DMS153 treated with DMSO at 0.1 percent for 48 hours (cell line): Measurements from ENCODE around the gene NDUFC2.
"Not testable (repeated sequence)": the region's sequence is repeated elsewhere in the genome, so short reads cannot be mapped to it uniquely, and the experiment has no call there.

ENCODE experiments used
- DNase-seq: peaks from one replicate; lab custom pipeline; 2025; ENCODE audit not compliant: unreplicated experiment; lab: John Stamatoyannopoulos, UW

NDUFC2 gene

DNA sequence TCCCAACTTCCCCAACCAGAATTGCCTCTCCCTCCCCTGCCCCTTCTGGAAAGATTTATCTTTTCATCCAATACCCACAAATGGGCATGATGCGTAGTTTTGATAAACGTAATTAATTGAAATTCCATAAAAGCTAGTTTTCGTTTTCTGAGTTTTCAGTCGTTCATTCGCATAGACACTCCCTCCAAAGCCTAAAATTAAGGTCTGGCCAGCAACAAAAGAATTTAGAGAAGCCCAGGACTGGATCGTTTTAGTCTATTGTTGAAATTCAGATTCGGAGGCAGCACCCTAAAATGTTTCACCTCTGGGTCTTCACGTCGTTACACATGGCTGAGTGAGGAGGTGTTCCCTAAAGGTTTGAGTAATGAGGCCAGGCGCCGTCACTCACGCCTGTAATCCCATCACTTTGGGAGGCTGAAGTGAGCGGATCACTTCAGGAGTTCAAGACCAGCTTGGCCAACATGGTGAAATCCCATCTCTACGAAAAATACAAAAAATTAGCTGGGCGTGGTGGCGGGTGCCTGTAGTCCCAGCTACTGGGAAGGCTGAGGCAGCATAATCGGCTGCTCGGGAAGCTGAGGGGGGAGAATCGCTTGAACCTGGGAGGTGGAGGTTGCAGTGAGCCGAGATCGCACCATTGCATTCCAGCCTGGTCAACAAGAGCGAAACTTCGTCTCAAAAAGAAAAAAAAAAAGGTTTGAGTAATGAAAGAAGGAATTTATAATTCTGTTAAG, 589 bp upstream of the NDUFC2 start:
- DNase-seq, result no peak

DNA sequence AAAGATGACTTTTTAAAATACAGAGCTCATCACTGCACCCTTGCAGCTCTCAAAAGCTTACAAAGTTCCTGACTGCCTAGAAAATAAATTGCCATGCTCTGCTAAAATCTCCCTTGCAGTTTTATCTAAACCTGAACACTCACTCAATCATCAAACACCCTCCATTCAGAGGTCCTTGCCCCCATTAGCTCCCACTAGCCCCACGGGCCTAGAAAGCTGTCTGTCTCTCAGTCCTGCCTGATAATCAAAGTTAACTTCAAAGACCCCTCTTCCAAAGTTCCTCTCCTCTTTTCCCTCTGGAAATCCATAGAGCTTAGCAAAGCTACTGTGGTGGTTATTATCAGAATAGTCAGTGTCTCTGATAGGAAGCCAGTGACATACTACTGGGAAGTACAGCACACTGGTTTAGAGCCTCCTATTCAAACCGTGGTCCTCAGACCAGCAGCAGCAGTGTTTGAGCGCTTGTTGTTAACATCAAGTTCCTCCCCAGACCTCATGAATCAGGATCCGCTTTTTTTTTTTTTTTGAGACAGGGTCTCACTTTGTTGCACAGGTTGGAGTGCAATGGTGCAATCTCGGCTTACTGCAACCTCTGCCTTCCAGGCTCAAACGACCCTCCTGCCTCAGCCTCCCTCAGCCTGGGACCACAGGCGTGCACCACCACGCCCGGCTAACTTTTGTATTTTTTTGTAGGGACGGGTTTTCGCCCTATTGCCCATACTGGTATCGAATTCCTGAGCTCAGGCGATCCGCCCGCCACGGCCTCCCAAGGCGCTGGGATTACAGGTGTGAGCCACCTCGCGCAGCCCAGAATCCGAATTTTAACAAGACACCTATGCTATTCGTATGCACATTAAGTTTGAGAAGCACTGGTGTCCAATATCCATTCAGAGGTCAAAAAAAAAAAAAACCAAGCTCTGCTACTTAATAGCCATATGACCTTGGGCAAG, 1.2 kb downstream of the NDUFC2 start:
- DNase-seq, result no peak

DNA sequence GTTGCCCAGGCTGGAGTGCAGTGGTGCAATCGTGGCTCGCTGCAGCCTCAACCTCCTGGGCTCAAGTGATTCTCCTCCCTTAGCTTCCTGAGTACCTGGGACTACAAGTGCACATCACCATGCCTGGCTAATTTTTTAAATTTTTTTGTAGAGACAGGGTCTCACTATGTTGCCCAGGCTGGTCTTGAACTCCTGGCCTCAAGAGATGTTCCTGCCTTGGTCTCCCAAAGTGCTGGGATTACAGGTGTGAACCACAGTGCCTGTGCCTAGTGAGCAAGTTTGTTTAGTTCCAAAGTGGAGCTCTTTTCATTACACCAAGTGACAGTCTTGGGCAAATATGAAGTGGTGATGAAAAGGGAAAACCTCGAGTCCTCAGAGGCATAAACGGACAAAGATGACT, 2.1 kb downstream of the NDUFC2 start:
- DNase-seq, result not testable (repeated sequence)

DNA sequence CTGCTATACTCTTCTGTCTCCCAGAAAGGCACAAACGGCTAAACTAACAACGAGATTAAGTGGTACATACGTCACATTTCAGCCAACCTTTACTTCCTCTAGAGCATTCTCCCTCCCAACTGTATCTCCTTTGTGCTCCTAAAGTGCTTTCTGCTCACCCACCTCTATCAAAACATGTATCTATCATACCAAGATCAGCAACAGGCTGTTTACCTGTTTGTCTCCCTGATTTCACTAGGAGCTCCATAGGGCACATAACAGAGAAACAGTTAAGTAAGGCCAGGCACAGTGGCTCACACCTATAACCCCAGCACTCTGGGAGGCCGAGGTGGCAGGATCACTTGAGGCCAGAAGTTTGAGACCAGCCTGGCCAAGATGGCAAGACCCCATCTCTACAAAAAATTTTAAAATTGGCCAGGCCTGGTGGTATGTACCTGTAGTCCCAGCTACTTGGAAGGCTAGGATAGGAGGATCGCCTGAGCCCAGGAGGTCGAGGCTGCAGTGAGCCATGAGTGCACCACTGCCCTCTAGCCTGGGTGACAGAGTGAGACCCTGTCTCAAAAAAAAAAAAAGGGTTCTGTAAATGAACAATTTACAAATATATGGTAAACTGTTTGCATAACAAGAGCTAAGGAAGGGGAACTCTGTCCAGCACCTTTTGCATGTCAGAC, 2.8 kb downstream of the NDUFC2 start:
- no peak for DNase-seq

DNA sequence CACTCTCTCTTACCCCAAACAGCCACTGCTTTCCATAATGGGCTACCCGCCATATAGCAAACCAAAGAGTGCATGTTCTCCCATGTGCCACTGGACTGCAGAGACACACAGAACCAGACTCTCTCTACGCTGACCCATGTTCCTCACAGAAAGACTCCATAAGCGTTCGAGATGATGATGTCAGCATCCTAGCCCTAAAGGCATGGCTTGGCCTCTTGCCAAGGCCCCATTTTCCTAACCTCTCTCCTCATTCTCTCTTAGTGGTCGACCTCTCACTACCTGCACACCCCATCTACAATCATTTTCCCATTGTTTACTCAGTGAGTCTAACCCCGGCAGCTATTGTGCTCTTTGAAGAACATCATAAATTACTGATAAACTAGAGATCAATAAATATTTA, 4.9 kb downstream of the NDUFC2 start:
- DNase-seq, result no peak

DNA sequence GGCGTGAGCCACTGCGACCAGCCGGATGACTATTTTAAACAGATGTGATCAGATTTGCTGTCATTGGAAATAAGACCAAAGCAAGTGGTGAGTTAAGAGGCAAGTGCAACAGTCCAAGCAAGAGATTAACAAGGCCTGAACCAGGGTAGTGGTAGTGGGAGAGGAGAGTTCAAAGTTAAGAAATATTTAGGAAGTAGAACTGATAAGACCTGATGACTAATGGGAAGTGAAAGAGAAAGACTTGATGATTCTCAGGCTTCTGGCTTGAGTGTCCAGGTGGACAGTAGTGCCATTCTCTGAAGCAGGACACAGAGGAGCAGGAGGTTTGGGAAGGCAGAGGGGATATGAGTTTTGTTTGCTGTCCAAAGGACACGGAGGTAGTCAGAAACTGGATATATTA, 7.2 kb downstream of the NDUFC2 start:
- DNase-seq, result no peak

DNA sequence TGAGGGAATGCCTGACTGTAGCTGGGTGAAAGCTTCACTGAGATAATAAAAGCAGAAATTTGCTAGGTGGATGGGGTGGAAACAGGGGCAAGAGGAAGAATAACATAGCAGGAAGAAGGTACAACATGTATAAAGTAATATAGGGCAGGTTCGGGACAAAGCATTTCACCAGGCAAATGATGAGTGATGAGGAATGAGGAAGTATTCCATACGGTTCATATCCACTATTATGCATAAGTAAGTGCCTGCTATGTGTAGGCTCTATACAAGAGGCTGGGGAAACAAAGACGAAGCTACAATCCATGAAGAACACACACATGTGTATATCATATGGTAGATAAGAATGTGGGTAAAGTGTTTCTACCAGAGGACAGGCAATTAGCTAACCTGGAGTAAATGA, 7.9 kb downstream of the NDUFC2 start:
- no peak for DNase-seq

DNA sequence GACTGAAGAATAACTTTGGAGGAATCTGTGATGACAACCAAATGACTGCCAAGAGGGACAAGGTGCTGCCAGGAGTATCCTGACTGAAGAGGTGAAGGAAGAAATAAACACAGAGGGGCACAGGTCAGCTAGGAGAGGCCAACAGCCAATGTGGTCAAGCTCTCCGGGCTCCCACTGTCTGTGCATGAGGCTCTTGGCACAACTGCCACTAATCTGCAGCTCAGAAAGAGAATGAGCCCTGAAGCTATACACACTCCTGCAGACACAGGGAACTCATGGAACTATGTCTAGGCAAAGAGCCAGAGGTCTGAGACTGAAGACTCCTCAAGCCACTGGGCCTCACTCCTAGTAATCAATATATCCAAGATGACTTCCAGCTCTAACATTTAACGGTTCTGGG, 9.0 kb downstream of the NDUFC2 start:
- DNase-seq, result no peak

DNA sequence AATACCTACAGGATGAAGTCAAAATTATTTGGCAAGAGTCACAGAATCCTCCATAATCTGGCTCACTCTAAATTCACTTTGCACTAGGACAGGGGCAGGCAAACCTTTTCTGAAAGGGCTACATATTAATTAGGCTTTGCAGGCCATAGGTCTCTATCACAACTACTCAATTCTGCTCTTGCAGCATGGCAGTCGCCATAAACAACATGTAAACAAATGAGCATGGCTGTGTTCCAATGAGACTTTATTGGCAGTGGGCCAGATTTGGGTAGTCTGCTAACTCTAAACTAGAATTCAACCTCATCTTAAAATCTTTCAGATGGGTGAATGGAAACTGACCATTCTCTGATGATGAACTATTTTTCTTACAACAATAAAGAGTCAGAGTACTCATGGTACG, 10.2 kb downstream of the NDUFC2 start:
- no peak for DNase-seq

DNA sequence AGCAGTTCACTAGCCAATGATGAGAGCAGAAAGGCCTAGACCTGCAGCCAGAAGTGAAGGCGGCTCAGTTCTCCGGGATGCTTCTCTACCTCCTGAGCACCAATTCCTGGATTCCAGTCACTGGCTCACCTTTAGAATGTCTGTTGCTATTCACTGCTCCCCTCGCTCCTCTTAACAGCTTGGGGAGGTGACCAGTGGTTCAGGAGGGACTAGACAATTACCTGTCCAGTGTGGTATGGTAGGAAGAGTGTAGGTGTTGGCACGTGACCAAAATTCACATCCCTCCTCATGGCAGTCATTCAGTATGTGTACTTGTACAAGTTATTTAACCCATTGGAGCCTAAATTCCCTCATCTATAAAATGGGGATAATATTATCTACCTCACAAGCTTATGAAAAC, 12.0 kb downstream of the NDUFC2 start:
- no peak for DNase-seq

DNA sequence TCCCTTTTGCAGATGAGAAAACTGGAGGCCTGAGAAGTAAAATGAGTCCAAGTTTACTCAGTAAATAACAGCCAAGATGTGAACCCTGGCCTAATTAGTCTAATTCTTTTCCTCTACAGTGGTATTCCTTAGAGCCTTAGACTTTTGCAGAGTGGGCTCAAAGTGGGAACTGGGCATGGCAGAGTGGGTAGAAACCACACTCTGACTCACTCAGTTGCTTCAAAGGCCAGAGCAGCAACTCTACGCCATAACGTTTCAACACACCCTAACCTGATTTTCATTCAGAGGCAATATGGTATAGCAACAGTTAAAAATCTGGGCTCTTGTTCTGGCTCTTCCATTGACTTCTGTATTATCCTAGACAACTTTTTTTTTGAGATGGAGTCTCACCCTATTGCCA, 13.2 kb downstream of the NDUFC2 start:
- DNase-seq, result no peak

DNA sequence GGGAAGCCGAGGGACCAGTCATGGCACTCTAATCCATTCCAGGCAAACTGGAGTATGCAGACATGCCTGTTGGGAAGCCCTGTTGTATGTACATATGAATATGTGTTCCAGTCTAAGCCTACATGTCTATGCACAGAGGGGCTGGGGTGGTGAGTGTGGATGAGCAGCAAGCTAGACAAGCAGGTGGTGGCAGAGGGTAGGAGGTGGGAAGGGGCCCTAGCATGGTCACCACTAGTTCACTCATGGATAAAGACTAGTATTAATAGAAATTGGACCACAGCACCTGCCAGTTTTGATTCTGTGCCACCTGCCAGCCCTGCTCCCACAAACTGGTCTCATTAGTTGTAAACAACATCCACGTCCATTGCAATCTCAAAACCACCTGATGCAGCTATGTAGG, 14.5 kb downstream of the NDUFC2 start:
- DNase-seq, result no peak

DNA sequence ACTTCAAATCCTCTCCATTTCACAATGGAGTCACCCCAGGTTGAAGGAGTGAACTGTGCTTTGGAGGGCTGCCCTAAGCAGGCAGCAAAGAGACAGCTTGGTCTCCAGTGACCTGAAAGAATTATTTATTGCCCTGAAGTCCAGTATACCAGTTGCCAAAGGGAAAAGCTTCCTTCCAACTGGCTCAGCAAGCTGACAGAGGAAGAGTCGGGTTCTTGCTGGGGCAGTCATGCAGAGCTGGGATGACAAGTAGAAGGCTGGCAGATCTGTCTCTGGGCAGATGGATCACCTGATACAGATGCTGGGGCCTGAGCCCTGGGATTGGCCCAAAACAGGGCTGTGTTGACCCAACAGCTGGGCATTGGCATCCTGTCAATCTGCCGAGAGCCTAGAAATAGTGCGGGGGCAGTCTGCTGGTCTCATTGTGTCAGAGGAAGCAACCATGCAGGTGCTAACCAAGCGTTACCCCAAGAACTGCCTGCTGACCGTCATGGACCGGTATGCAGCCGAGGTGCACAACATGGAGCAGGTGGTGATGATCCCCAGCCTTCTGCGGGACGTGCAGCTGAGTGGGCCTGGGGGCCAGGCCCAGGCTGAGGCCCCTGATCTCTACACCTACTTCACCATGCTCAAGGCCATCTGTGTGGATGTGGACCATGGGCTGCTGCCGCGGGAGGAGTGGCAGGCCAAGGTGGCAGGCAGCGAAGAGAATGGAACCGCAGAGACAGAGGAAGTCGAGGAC, 16.1 kb downstream of the NDUFC2 start, which contains the start of gene THRSP:
THRSP (plus strand) TSS at position 422 of the 742 bp plus-strand sequence; CDS start at position 443, 21 bp downstream.
- DNase-seq, result no peak

DNA sequence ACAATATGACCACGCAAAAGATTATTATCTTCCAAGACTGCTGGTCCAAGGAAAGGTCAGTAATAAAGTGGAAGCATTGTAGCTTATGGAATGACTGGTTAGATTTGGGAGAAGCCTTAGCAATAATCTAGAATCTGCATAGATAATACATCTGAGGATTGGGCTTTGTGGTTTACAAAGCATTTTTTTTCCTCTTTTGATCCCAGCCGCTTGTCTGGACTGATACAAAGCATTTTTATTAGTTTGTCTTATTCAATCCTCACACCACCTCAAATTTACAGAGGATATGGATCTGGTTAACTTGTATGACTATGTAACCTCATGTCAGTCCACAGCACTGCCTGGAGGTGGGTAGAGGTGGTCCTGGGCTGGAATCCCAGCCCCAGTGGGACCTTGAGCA, 17.0 kb downstream of the NDUFC2 start:
- no peak for DNase-seq

DNA sequence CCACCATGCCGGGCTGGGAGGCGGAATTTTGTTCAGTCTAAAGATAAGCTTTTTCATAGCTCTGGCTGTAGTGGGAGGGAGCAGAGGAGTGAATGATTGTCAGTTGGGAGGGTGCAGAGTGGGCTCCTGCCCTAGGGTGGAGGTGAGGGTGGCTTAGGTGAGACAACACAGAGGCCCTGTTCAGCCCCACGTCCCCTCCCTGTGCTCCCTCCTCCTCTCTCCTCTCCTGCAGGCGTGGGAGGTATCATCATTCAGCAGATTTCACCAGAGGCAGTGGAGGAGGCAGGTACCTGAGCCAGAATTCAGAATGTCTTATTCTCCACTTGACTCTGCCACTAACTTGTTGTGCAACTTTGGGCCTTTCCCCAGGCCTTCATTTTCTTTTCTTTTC, 17.7 kb downstream of the NDUFC2 start:
- no peak for DNase-seq

DNA sequence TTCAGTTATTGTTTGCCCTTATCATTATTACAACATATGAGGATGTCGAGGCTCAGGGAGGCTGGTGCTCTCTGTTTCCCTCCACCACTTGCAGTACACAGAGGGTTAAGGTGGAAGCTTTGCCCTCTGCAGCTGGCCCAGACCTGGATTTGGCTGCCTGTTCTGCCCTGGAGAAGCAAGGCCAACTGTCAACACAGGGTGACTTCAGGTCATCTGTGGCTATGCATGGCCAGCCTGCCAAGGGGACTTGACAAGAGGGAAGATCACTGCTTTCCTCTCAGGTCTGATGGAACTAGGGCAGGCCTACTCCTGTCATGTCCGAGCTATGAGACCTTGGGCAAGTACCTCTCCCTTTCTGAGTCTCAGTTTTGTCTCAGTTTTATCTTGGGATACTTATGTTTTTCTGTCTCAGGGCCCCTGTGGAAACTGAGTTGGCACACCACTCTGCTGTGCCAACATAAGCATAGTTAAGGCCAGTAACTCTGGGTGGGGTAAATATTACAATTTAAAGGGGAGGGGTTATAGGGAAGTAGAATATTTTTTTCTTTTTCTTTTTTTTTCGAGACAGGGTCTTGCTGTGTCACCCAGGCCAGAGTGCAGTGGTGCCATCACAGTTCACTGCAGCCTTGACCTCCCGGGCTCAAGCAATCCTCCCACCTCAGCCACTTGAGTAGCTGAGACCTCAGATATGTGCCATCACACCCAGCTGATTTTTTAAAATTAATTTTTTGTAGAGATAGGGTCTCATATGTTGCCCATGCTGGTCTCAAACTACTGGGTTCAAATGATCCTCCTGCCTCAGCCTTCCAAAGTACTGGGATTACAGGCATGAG, 18.4 kb downstream of the NDUFC2 start:
- DNase-seq, result no peak

DNA sequence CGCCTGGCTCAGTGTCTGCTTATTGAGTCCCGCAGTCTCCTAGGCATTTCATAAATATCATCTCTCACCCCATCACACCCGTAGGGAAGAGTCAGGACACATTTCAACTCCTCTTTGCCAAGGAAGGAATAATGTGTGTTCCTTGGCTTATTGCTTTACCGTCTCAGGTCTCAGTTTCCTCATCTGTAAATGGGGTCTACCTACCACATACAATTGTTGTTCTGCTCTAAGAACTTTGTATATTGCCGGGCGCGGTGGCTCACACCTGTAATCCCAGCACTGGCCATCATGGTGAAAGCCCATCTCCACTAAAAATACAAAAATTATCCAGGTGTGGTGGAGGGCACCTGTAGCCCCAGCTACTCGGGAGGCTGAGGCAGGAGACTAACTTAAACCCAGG, 19.1 kb downstream of the NDUFC2 start:
- DNase-seq, result no peak

DNA sequence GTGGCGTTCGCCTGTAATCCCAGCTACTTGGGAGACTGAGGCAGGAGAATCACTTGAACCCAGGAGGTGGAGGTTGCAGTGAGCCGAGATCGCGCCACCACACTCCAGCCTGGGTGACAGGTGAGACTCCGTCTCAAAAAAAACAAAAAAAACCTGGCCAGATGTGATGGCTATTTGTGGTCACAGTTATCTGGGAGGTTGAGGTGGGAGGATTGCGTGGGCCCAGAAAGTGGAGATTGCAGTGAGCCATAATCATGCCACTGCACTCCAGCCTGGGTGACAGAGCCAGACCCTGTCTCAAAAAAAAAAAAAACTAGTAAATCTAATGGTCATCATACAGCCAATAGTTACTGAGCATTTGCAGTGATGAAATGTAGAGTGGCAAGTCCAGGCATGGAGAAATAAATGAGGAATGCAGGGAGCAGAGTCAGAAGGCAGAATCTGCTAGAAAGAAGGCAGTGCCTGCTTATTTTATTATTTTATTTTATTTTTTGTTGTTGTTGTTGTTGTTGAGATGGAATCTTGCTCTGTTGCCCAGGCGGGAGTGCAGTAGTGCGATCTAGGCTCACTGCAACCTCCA, 19.8 kb downstream of the NDUFC2 start:
- not testable (repeated sequence) for DNase-seq

DNA sequence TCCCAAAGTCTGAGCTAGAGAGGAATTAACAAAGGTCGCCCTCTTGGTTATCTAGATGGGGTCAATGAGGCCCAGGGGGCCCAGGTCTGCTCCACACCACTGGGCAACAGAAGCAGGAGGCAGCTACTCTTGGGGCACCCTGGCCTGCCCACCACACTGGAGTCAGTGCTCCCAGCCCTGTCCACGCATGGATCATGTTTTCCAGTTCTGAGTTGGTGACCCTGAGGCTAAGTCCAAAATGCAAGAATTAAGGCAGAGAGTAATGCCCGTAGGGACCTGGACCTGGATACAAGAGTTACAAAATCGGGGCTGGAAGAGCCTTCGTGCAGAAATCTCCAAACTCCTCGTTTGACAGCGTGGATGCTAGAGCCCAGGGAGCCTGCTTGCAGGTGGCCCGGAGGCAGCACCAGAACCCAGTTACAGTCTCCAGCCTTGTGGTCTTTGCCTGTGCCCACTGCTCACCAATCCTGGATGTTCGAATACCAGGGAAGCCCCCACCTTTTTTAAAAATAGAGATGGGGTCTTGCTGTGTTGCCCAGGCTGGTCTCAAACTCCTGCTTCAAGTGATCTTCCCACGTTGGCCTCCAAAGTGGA, 22.1 kb downstream of the NDUFC2 start:
- no peak for DNase-seq
